GM18498 (cell line): Measurements from ENCODE around the gene INAFM2.

Experiments used
- ATAC-seq: cut with Tn5 transposase; IDR thresholded peaks from one replicate; pipeline ENCODE4 v1.9.1; 2021; ENCODE audit warnings: mild to moderate bottlenecking, moderate library complexity; ENCODE audit not compliant: unreplicated experiment

INAFM2 gene

DNA sequence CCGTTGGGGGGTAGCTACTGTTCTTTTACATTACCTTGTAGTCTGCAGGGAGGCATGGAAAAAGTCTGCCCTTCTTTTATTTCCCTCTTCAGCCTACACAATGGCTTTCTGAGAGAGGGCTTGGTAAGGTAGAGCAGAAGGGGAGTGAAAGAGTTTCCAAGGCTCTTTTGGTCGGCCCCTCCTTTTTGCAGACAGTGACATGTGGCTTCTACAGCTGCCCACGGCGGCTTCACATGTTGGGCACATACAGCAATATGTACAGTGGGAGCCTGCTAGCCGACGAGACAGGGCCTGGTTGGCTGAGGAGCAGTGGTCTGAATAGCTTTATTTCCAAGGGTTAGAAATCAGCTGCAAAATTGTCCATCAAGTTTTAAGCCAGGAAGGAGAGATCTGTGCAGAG, 4.0 kb downstream of the INAFM2 start:
- ATAC-seq: no peak

DNA sequence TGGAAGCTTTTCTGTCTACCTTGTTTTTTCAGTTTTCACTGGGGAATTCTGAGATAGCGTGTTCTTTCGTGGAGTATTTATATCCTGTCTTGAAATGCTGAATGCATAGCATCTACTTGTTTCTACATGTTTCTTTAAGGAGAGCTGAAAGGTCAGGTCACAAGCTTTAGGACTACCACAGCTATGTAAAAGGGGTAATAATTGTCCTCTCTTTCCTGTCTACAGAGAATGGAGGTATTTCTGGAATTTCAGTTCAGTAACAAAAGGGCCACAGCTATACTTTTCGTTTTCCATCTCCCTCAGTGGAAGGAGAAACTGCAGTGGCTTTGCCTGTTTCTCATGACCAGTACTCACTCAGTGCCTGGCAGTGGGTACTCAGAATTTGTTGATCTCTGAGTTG, 4.7 kb downstream of the INAFM2 start:
- no peak for ATAC-seq

- no peak for ATAC-seq
Observed at GRCh38 chr15:40328751-40329150, 5.3 kb downstream of the INAFM2 start.

DNA sequence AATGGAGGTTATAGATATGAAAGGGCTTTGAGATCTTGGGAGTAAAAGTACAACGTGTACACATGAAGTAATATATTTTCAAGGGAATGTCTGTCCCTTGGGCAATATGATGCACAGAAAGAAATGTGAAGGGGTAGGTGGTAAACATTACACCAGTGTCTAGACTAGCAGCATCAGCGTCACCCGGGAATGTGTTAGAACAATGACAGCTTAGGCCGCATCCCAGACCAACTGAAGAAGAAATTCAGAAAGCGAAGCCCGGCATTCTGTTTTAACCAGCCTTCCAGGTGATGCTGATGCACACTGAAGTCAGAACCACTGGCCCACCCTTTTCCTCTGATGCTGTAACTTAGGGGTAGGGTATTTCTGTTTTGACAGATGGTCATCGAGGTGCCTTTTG, 6.3 kb downstream of the INAFM2 start:
- no peak for ATAC-seq

DNA sequence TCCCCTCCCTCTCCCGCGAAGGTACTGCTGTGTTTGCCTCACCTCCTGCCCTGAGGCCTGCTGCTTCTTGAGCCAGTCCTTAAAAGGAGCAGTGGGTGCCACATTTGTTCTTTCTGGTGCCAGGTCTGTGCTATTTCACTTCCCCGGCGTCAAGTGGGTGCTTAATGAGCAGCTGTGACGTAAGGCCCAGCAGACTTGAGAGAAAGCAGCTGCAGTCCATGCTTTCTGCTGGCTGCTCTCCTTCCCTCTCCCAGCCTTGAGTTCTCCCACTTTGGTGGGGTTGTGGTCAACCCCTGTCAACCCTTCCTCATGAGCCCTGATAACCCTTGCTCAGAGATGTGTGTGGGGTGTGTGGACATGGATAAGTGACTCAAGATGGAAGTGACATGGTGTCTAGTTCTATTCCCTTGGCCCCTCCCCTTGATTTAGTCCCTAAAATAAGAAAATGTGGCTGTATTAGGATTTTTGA, 6.9 kb downstream of the INAFM2 start:
- no peak for ATAC-seq

GRCh38 chr15:40331026-40331425, 7.5 kb downstream of the INAFM2 start:
- no peak for ATAC-seq

GRCh38 chr15:40331637-40332036, 8.1 kb downstream of the INAFM2 start:
- no peak for ATAC-seq

DNA sequence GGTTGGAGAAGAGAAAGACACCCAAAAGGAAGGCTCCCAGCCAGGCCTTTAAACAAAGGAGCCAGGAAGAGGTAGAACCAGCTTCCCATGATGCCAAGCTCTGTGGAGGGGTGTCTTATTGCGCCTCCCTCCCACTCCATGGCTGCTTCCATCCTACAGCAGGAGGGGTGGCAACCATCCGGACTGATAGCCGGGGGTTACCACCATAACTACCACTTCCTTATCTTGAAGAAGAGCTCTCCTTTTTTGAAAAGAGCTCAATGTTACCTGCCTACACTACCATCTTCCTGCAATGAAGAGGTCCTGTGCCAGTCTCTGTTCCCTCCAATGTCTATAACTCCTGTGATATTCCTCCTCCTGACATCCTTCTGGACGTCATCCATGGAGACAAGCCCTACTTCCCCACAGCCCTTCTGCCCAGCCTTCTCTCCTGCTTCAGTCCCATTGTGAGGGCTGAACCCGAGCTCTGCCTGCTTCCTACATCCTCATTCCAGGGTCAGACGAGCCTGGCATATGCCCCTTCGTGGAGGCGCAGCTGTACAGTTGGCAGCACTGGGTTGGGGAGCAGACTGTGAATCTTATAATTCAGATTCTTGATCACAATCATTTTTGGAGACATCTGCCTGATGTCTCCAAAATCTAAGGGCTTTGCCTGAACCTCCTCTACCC, 8.8 kb downstream of the INAFM2 start:
- ATAC-seq: no peak

- ATAC-seq: no peak
Observed at GRCh38 chr15:40333922-40334492, 10.5 kb downstream of the INAFM2 start.

GRCh38 chr15:40334541-40334940, 11.0 kb downstream of the INAFM2 start:
- no peak for ATAC-seq

GRCh38 chr15:40334941-40335795, 11.7 kb downstream of the INAFM2 start:
- no peak for ATAC-seq

DNA sequence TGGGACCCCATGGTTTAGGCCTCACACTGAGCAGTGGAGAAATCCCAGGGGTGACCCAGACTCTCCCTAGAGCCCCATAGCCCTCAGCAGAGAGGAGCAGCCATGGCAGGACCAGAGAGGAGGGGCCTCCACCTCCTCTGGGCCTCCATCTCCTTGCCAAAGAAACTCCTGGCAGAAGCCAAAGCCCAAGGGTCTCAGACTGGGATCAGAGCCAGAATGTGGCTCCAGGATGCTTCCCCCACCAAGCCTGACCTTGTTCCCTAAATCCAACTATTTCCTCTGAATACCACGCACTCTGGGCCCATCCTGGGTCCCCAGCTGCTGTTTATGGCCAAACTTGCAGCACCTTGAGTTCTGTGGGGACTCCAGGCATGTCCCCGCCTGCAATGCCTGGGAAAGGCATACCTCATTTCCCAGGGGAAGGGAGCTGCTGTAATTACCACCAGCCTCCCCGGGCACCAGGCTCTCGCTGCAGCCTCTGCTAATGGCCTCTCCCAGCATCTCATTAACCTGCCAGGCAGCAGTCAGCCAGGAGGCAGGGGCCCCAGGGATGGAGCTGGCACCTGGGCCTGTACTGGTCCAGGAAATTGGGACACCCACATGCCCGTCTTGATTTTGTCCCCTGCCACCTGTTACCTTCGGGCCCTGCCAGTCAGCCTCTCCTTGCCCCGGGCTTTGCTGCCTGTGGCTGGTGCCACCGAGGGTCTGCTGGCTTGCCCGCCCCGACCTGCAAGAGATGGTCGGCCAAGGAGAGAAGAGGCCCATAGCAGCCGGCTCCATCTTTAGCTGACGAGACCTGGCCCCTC, 12.6 kb downstream of the INAFM2 start:
- ATAC-seq: no peak

DNA sequence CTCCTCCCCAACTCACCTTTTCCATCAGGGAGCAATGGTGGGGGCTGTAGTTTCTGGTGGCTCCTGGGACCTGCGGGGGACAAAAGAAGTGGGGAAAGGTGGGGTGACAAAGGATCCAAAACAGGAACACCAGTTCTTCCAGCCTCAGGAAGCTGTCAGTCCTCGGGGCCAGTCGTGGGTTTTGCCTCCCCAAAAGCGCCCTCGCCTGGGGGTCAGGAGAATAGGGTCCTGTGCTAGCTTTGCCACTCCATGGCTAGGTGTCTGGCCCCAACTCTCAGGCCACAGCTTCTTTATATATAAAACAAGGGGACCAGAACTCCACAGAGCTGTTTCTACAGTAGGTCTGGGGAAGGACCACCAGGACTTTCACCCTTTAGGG, 13.2 kb downstream of the INAFM2 start:
- ATAC-seq: no peak

GRCh38 chr15:40337597-40337996, 14.1 kb downstream of the INAFM2 start:
- no peak for ATAC-seq

GRCh38 chr15:40338041-40338657, 14.7 kb downstream of the INAFM2 start:
- peak; percentile 69 for ATAC-seq

GRCh38 chr15:40338921-40339620, 15.6 kb downstream of the INAFM2 start:
- ATAC-seq: no peak

GRCh38 chr15:40339621-40339945, 16.1 kb downstream of the INAFM2 start:
- ATAC-seq: no peak

GRCh38 chr15:40340038-40340739, 16.7 kb downstream of the INAFM2 start:
- ATAC-seq: no peak

DNA sequence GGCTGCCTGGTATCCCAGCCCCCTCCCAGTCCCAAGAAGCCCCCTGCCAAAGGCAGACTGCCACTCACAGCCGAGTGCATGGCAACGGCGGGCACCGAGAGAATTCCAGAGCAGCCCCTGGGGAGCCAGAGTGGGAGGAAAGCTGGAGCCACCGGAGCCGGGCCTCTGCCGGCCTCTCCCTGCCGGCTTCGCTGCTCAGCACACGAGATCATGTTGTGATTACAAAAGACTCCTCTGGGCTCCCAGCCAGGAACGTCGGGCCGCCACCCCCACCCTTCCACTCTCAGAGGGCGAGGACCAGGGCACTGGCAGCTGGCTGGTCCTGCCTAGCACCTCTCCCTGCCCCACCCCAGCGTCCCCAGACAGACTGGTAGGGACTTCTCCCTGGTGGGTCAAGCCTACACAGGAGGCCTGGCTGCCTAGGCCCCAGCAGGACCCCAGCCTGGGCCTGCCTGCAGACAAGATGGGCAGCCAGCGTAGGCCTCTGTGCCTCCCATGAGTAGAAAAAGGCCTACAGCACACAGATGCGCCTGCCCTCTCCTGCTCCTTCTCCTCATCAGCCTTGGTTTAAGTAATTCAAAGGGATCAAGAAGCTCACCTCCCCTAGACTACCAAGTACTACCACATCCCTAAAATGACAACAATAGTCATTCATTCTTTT, 17.4 kb downstream of the INAFM2 start, which contains the start of gene CCDC9B:
Gene CCDC9B (minus strand): TSS at position 200 of the 661 bp plus-strand sequence. CDS start 120 bp downstream, at position 80.
- no peak for ATAC-seq
